ENCODE measurements around the gene LRMDA.

The LRMDA gene

GRCh38 chr10:75737580-75737949 is 306.1 kb downstream of the LRMDA start:
- H3K9me2 ChIP-seq (replicated peaks; ENCODE audit: low read depth, low read length) = no peaks in the 10 kb centered on the region
- no peak overlapping the region for H3K4me2 ChIP-seq (ENCODE audit: low read depth, low read length, poor library complexity, severe bottlenecking)
- no peak overlapping the region for H3K4me3 ChIP-seq (ENCODE audit: low read length, poor library complexity, severe bottlenecking)
- peak overlapping the region; percentile 24; the same call in 1 of the 2 replicates for H2AFZ ChIP-seq (ENCODE audit: low read length)
- peaks cover 65% of the 10 kb centered on the region for H3K4me1 ChIP-seq (ENCODE audit: insufficient read depth, low read length, poor library complexity, severe bottlenecking)
- no peaks in the 10 kb centered on the region for H3K9me3 ChIP-seq (ENCODE audit: insufficient read depth, low read depth, low read length)
- H3F3A ChIP-seq (ENCODE audit: low read depth) = peaks cover 18% of the 10 kb centered on the region; the same call in 1 of the 2 replicates
- no peaks in the 10 kb centered on the region for H3K79me2 ChIP-seq (ENCODE audit: insufficient read depth, low read length)
- peak overlapping the region; percentile 61 for H3K9ac ChIP-seq (ENCODE audit: low read depth, low read length, poor library complexity, severe bottlenecking)
- no peaks in the 10 kb centered on the region for H4K20me1 ChIP-seq (ENCODE audit: insufficient read depth, low read length, poor library complexity, severe bottlenecking)
- no peaks in the 10 kb centered on the region for H3K36me3 ChIP-seq (ENCODE audit: insufficient read depth, low read length)
- no peaks in the 10 kb centered on the region for H3K27me3 ChIP-seq (ENCODE audit: insufficient read depth, low read length, poor library complexity, severe bottlenecking)
- TF ChIP-seq EZH2phosphoT487 (IDR thresholded peaks at IDR 0.05; ENCODE audit: borderline replicate concordance) = no peak
- TF ChIP-seq, protein P1, sequence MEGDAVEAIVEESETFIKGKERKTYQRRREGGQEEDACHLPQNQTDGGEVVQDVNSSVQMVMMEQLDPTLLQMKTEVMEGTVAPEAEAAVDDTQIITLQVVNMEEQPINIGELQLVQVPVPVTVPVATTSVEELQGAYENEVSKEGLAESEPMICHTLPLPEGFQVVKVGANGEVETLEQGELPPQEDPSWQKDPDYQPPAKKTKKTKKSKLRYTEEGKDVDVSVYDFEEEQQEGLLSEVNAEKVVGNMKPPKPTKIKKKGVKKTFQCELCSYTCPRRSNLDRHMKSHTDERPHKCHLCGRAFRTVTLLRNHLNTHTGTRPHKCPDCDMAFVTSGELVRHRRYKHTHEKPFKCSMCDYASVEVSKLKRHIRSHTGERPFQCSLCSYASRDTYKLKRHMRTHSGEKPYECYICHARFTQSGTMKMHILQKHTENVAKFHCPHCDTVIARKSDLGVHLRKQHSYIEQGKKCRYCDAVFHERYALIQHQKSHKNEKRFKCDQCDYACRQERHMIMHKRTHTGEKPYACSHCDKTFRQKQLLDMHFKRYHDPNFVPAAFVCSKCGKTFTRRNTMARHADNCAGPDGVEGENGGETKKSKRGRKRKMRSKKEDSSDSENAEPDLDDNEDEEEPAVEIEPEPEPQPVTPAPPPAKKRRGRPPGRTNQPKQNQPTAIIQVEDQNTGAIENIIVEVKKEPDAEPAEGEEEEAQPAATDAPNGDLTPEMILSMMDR (conservative IDR thresholded peaks at IDR 0.05; ENCODE audit: low read length) = no peak

- no peaks in the 10 kb centered on the region for H4K20me1 ChIP-seq (ENCODE audit: insufficient read depth, low read length, poor library complexity, severe bottlenecking)
- no peak for TF ChIP-seq EZH2phosphoT487 (IDR thresholded peaks at IDR 0.05; ENCODE audit: borderline replicate concordance)
- TF ChIP-seq, protein P1 (conservative IDR thresholded peaks at IDR 0.05; ENCODE audit: low read length) = no peak
- H3K36me3 ChIP-seq (ENCODE audit: insufficient read depth, low read length) = no peaks in the 10 kb centered on the region
- no peaks in the 10 kb centered on the region for H3K27me3 ChIP-seq (ENCODE audit: insufficient read depth, low read length, poor library complexity, severe bottlenecking)
- H3K9me3 ChIP-seq (ENCODE audit: insufficient read depth, low read depth, low read length) = no peaks in the 10 kb centered on the region
- H3K9ac ChIP-seq (ENCODE audit: low read depth, low read length, poor library complexity, severe bottlenecking) = peak overlapping the region; percentile 61
- H3K4me1 ChIP-seq (ENCODE audit: insufficient read depth, low read length, poor library complexity, severe bottlenecking) = peaks cover 79% of the 10 kb centered on the region
- peak overlapping the region; percentile 68 for H3K4me2 ChIP-seq (ENCODE audit: low read depth, low read length, poor library complexity, severe bottlenecking)
- H3K9me2 ChIP-seq (replicated peaks; ENCODE audit: low read depth, low read length) = no peaks in the 10 kb centered on the region
- H3K4me3 ChIP-seq (ENCODE audit: low read length, poor library complexity, severe bottlenecking) = peak overlapping the region; percentile 19
- H3F3A ChIP-seq (ENCODE audit: low read depth) = peaks cover 18% of the 10 kb centered on the region; the same call in 1 of the 2 replicates
- H3K79me2 ChIP-seq (ENCODE audit: insufficient read depth, low read length) = no peaks in the 10 kb centered on the region
- H2AFZ ChIP-seq (ENCODE audit: low read length) = no peak overlapping the region; the same call in 1 of the 2 replicates
These were observed 307.5 kb downstream of the LRMDA start for GRCh38 chr10:75738924-75739323.

DNA sequence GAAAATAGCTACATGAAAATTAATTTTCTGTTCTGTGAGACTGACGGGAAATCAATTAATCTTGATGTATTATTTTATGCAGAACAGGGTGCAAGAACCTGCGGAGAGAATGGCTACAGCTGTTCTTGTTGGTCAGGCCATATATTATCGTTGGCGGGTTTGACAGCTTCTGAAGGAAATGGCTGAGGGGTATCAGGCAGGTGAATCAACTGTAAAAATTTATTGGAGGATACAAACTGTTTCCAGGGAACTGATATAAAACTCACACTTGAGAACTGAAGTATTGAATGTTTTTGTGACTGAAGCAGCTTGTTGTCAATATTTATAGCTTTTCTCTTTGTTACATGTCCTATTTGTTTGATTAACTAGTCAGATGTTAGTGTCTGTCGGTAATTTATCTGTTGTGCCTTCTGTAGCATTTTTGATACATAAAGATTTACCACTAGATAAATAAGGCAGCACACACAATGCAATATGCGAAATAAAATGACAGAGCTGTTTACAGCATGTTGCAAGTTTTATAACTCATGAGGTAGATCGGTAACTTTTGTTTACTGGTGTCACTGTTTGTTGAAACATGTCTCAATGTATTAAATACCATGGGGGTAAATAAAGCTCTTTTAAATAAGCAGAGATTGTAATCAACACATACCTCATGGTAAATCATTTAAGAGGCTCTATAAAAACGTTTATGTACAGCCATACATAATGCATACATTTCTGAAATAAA is 308.2 kb downstream of the LRMDA start:
- Histone ChIP-seq H3K4me2 (ENCODE audit: low read depth, low read length, poor library complexity, severe bottlenecking) (peak overlapping the region; percentile 68), H3K9ac (ENCODE audit: low read depth, low read length, poor library complexity, severe bottlenecking) (peak overlapping the region; percentile 61)
- no peak for TF ChIP-seq EZH2phosphoT487 (IDR thresholded peaks at IDR 0.05; ENCODE audit: borderline replicate concordance)
- TF ChIP-seq, protein P1 (conservative IDR thresholded peaks at IDR 0.05; ENCODE audit: low read length) = no peak

More for the DNA sequence above, 308.2 kb downstream of the LRMDA start:
- peaks cover 18% of the 10 kb centered on the region; the same call in 1 of the 2 replicates for H3F3A ChIP-seq (ENCODE audit: low read depth)
- H3K79me2 ChIP-seq (ENCODE audit: insufficient read depth, low read length) = no peaks in the 10 kb centered on the region
- H3K36me3 ChIP-seq (ENCODE audit: insufficient read depth, low read length) = no peaks in the 10 kb centered on the region
- no peaks in the 10 kb centered on the region for H4K20me1 ChIP-seq (ENCODE audit: insufficient read depth, low read length, poor library complexity, severe bottlenecking)
- no peaks in the 10 kb centered on the region for H3K27me3 ChIP-seq (ENCODE audit: insufficient read depth, low read length, poor library complexity, severe bottlenecking)
- no peaks in the 10 kb centered on the region for H3K9me2 ChIP-seq (replicated peaks; ENCODE audit: low read depth, low read length)
- H3K4me3 ChIP-seq (ENCODE audit: low read length, poor library complexity, severe bottlenecking) = peak overlapping the region; percentile 46
- peaks cover 86% of the 10 kb centered on the region for H3K4me1 ChIP-seq (ENCODE audit: insufficient read depth, low read length, poor library complexity, severe bottlenecking)
- no peak overlapping the region for H2AFZ ChIP-seq (ENCODE audit: low read length)
- H3K9me3 ChIP-seq (ENCODE audit: insufficient read depth, low read depth, low read length) = no peaks in the 10 kb centered on the region

Data from Loucy (cell line).